GM18867 (cell line): ENCODE measurements around the gene CLSTN1.
"Not testable (repeated sequence)": the region's sequence is repeated elsewhere in the genome, so short reads cannot be mapped to it uniquely, and the experiment has no call there.

Source experiments
- ATAC-seq: cut with Tn5 transposase; IDR thresholded peaks from one replicate; pipeline ENCODE4 v1.9.1; 2021; ENCODE audit warnings: mild to moderate bottlenecking, moderate library complexity; ENCODE audit not compliant: unreplicated experiment

The CLSTN1 gene

GRCh38 chr1:9717193-9718005 is 106.4 kb downstream of the CLSTN1 start:
- ATAC-seq, result no peak

GRCh38 chr1:9716404-9717192 is 107.2 kb downstream of the CLSTN1 start:
- no peak for ATAC-seq

GRCh38 chr1:9715536-9716226 is 108.1 kb downstream of the CLSTN1 start:
- no peak for ATAC-seq

- no peak for ATAC-seq
Measured at GRCh38 chr1:9714257-9714718, 109.5 kb downstream of the CLSTN1 start.

GRCh38 chr1:9712767-9713166 is 111.0 kb downstream of the CLSTN1 start:
- ATAC-seq, result not testable (repeated sequence)

GRCh38 chr1:9711466-9712020 is 112.2 kb downstream of the CLSTN1 start:
- ATAC-seq, result no peak

GRCh38 chr1:9710037-9710436 is 113.7 kb downstream of the CLSTN1 start:
- ATAC-seq, result no peak

- no peak for ATAC-seq
Measured at GRCh38 chr1:9706178-9706577, 117.6 kb downstream of the CLSTN1 start.

- ATAC-seq, result no peak
Measured at GRCh38 chr1:9705337-9706093, 118.2 kb downstream of the CLSTN1 start.

GRCh38 chr1:9703681-9704080 is 120.1 kb downstream of the CLSTN1 start:
- ATAC-seq, result no peak

GRCh38 chr1:9703165-9703509 is 120.6 kb downstream of the CLSTN1 start:
- ATAC-seq, result no peak

GRCh38 chr1:9701665-9702064 is 122.1 kb downstream of the CLSTN1 start:
- ATAC-seq, result no peak

GRCh38 chr1:9700340-9700739 is 123.4 kb downstream of the CLSTN1 start:
- no peak for ATAC-seq

- ATAC-seq, result no peak
Measured at GRCh38 chr1:9699361-9699760, 124.4 kb downstream of the CLSTN1 start.

GRCh38 chr1:9696793-9697192 is 127.0 kb downstream of the CLSTN1 start:
- ATAC-seq, result no peak

GRCh38 chr1:9691691-9692090 is 132.1 kb downstream of the CLSTN1 start:
- ATAC-seq, result no peak

GRCh38 chr1:9691108-9691445 is 132.7 kb downstream of the CLSTN1 start:
- no peak for ATAC-seq

GRCh38 chr1:9690440-9691107 is 133.2 kb downstream of the CLSTN1 start:
- no peak for ATAC-seq

GRCh38 chr1:9689971-9690381 is 133.8 kb downstream of the CLSTN1 start:
- ATAC-seq, result no peak
